Gastrocnemius medialis (tissue), 4 donors: ENCODE data around the gene CCDC33. TPM values are rescaled to one million over a fixed set of nuclear protein-coding genes. Genes with fewer than 3 reads are reported as not detected.

Experiments
- ATAC-seq, 2 donors: fragments of 150-250 bp; one replicate each; pipeline ENCODE4 v1.9.1; 2016
- DNase-seq, 2 donors: peaks; one replicate each; pipeline ENCODE4 v3.0.0-alpha.2; 2019
- H3K27ac ChIP-seq, 4 donors: fragments of 200-600 bp; sonication (generic); 1 replicate in 1 of 4; 2 replicates in 3 of 4; pipeline ENCODE4 v1.5.1; 2016 to 2018; ENCODE audit warnings: mild to moderate bottlenecking in 2 of 4, moderate library complexity in 1 of 4
- H3K27me3 ChIP-seq, 3 donors: fragments of 200-600 bp; sonication (generic) in 2 of 3; 1 replicate in 1 of 3; 2 replicates in 2 of 3; pipeline versions ENCODE4 v1.5.1 to v1.6.0; 2016 to 2019; ENCODE audit warnings: mild to moderate bottlenecking in 1 of 3, moderate library complexity in 1 of 3
- H3K36me3 ChIP-seq, 2 donors: fragments of 200-600 bp; sonication (generic) in 1 of 2; one replicate each; pipeline ENCODE4 v1.5.1; 2017 to 2018
- H3K4me1 ChIP-seq, 2 donors: fragments of 200-600 bp; sonication (generic) in 1 of 2; one replicate each; pipeline ENCODE4 v1.5.1; 2016 to 2017; ENCODE audit warnings: mild to moderate bottlenecking in 2 of 2
- H3K4me3 ChIP-seq, 4 donors: fragments of 200-600 bp; sonication (generic) in 3 of 4; 1 replicate in 1 of 4; 2 replicates in 3 of 4; pipeline ENCODE4 v1.5.1; 2016 to 2019; ENCODE audit warnings: mild to moderate bottlenecking in 2 of 4
- H3K9me3 ChIP-seq, 3 donors: fragments of 200-600 bp; sonication (generic) in 2 of 3; 1 replicate in 1 of 3; 2 replicates in 2 of 3; pipeline ENCODE4 v1.5.1; 2016 to 2019
- CTCF ChIP-seq, 5 experiments: fragments of 450-650 bp in 3 of 5; fragments of 200-600 bp in 2 of 5; sonication (generic) in 2 of 5; IDR thresholded peaks in 4 of 5; conservative IDR thresholded peaks in 1 of 5; 1 replicate in 4 of 5; 2 replicates in 1 of 5; pipeline ENCODE4 v1.5.1; 2016 to 2019; ENCODE audit warnings: antibody characterized with exemption in 5 of 5, mild to moderate bottlenecking in 3 of 5, moderate library complexity in 3 of 5
- POLR2A ChIP-seq, 2 donors: fragments of 450-650 bp; IDR thresholded peaks; one replicate each; pipeline ENCODE4 v1.6.1; 2017; ENCODE audit warnings: antibody characterized with exemption in 2 of 2, mild to moderate bottlenecking in 2 of 2, moderate library complexity in 2 of 2
- in situ Hi-C, 4 donors: fragments of 200-750 bp; cut with MboI; loops; one replicate each; pipeline versions ENCODE4 v1.15.0 to v1.8.0; 2017; ENCODE audit warnings: low sequenced_read_pairs in 4 of 4
- intact Hi-C: fragments of 100-400 bp; cut with DNase I; formaldehyde crosslinking; loops from one replicate; pipeline ENCODE4 v1.15.1; 2023; ENCODE audit warnings: low total_unique reads
- total RNA-seq, 4 donors: library from RNA; depleted of rRNA; stranded (reverse); fragments of >200 nt; gene quantifications; one replicate each; pipeline versions ENCODE4 v1.1.0 to v1.2.3, GENCODE V29; 2016

The CCDC33 gene
- total RNA-seq, 4 donors from 2014 or later, result not detected

- TF ChIP-seq POLR2A (IDR thresholded peaks at IDR 0.05) (no peak), CTCF (IDR thresholded peaks at IDR 0.05 in 4 of 5, conservative IDR thresholded peaks at IDR 0.05 in 1 of 5) (no peak)
- no peaks in the 10 kb centered on the region for H3K36me3 ChIP-seq
- intact Hi-C loops (loop anchor here (10.0 kb wide), 1 partner anchor 357 kb away; the partner anchor contains the start of gene CLK3), in situ Hi-C loops (no loop called here)
- peaks cover 4 to 8% of the 10 kb centered on the region in 2 donors for H3K4me1 ChIP-seq
- ATAC-seq, result no peak
- no peak overlapping the region for H3K4me3 ChIP-seq
- no peak for DNase-seq
- no peak overlapping the region for H3K27ac ChIP-seq
- H3K9me3 ChIP-seq, result no peaks in the 10 kb centered on the region
- peaks cover 0 to 8% (median 0%) of the 10 kb centered on the region in 3 donors for H3K27me3 ChIP-seq
Measured at GRCh38 chr15:74257623-74258022, 21.5 kb downstream of the CCDC33 start.

- no peaks in the 10 kb centered on the region for H3K36me3 ChIP-seq
- H3K27ac ChIP-seq, result no peak overlapping the region
- peaks cover 0 to 8% (median 0%) of the 10 kb centered on the region in 3 donors for H3K27me3 ChIP-seq
- in situ Hi-C loops, result no loop called here
- no peaks in the 10 kb centered on the region for H3K9me3 ChIP-seq
- ATAC-seq (no peak), DNase-seq (no peak)
- H3K4me1 ChIP-seq, result no peaks in the 10 kb centered on the region
- TF ChIP-seq CTCF (IDR thresholded peaks at IDR 0.05 in 4 of 5, conservative IDR thresholded peaks at IDR 0.05 in 1 of 5) (no peak), POLR2A (IDR thresholded peaks at IDR 0.05) (no peak)
- intact Hi-C loops, result loop anchor here (10.0 kb wide), 1 partner anchor 356 kb away; the partner anchor contains the start of gene CLK3
- no peak overlapping the region for H3K4me3 ChIP-seq
Measured at GRCh38 chr15:74258456-74259291, 22.5 kb downstream of the CCDC33 start.

DNA sequence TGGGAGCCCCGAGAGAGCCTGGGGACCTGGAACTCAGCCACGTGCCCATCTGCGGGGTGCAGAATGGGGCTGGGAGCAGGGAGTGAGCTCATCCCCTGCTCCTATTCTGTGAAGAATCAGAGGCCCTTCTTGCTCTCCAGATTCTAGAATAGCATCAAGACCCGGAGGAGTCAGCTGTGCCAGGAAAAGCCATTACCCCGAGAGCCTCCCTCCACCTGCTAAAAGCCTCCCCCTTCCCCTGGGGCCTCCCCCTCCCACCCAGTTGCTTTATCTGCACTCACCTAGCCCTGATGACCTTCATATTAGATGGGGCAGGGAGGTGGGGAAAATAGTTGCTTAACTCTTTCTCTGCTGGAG, 23.1 kb downstream of the CCDC33 start:
- intact Hi-C loops, result loop anchor here (10.0 kb wide), 1 partner anchor 356 kb away; the partner anchor contains the start of gene CLK3
- Histone ChIP-seq H3K9me3 (no peaks in the 10 kb centered on the region), H3K36me3 (no peaks in the 10 kb centered on the region), H3K27ac (no peak overlapping the region), H3K27me3 (peaks cover 0 to 8% (median 0%) of the 10 kb centered on the region in 3 donors), H3K4me1 (no peaks in the 10 kb centered on the region), H3K4me3 (no peak overlapping the region)
- TF ChIP-seq CTCF (IDR thresholded peaks at IDR 0.05 in 4 of 5, conservative IDR thresholded peaks at IDR 0.05 in 1 of 5) (no peak), POLR2A (IDR thresholded peaks at IDR 0.05) (no peak)
- DNase-seq, result no peak
- no peak for ATAC-seq
- in situ Hi-C loops, result no loop called here

GRCh38 chr15:74259821-74260607, 23.9 kb downstream of the CCDC33 start:
- ATAC-seq (no peak), DNase-seq (no peak)
- no peak overlapping the region for H3K4me3 ChIP-seq
- no peak overlapping the region for H3K27ac ChIP-seq
- H3K36me3 ChIP-seq, result no peaks in the 10 kb centered on the region
- H3K27me3 ChIP-seq, result peaks cover 0 to 8% (median 0%) of the 10 kb centered on the region in 3 donors
- no peaks in the 10 kb centered on the region for H3K4me1 ChIP-seq
- in situ Hi-C loops, result no loop called here
- TF ChIP-seq POLR2A (IDR thresholded peaks at IDR 0.05) (no peak), CTCF (IDR thresholded peaks at IDR 0.05 in 4 of 5, conservative IDR thresholded peaks at IDR 0.05 in 1 of 5) (no peak)
- intact Hi-C loops, result loop anchor here (10.0 kb wide), 1 partner anchor 355 kb away; the partner anchor contains the start of gene CLK3
- no peaks in the 10 kb centered on the region for H3K9me3 ChIP-seq
